ENCODE measurements around the gene GAS2. TPM values are rescaled to one million over a fixed set of nuclear protein-coding genes. Genes with fewer than 3 reads are reported as not detected.

Gene GAS2
- total RNA-seq, 1 donor from 2014 or later, result 34.2 TPM

DNA sequence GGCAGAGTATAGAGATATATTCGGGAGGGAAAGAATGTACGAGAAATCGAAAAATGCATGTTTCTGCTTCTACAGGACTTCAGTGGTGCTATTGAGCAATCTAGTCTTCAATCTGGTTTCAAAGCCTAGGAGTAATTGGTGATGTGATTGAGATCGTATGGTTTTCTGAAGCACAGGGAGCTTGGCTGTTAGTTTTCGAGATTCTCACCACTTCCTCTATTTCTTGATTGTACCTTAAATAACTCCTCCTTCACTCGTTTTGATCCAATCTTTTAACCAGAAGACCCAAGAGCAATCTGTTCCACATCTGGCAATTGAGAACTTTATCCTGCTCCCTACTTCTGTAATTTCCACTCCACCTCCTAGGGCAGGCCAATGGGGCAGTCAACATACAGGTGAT is 193.3 kb downstream of the GAS2 start:
- DNase-seq (ENCODE audit: low spot score), result no peak
- no peak for ATAC-seq

DNA sequence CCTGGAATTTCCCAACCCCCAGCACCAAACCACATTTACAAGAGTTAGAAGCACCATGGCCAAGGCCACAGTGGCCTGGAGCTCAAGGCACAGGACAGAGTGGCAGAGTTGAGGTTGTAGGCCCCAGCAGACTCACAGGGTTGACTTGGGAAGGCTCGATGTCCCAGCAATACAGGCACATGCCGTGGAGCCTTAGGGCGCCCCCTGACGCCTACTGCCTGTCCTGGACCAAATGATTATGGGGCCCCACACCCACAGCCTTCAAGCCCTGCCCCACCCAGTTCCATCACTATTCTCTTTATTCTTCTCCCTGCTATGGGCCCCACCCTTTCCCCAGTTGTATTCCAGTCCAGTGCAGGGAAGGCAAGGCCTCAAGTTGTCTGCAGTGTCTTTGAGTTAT is 193.8 kb downstream of the GAS2 start, which contains the start of gene CCDC179:
Gene CCDC179 (minus strand): TSS at position 234 of the 400 bp plus-strand sequence. CDS start 53 bp downstream, at position 181.
- DNase-seq (ENCODE audit: low spot score) (no peak), ATAC-seq (no peak)

Other genes with a start within 250 kb of the GAS2 start
- 4.3 TPM for gene FANCF, start 40.8 kb upstream of the GAS2 start, total RNA-seq
- 7.5 TPM for gene SVIP, start 163.2 kb downstream of the GAS2 start, total RNA-seq
- gene CCDC179, start 193.9 kb downstream of the GAS2 start, total RNA-seq, result not detected